ENCODE measurements around the gene SAFB. TPM values are rescaled to one million over a fixed set of nuclear protein-coding genes. Genes with fewer than 3 reads are reported as not detected.
A peak's percentile ranks its signal among the peaks of the same experiment; 100 is the strongest.

Gene SAFB
- total and polyA plus RNA-seq, 2 of the 13 experiments (the other 11 are each of a cell fraction or from before 2014, with no cell fraction given): 21.0 to 28.4 TPM

DNA sequence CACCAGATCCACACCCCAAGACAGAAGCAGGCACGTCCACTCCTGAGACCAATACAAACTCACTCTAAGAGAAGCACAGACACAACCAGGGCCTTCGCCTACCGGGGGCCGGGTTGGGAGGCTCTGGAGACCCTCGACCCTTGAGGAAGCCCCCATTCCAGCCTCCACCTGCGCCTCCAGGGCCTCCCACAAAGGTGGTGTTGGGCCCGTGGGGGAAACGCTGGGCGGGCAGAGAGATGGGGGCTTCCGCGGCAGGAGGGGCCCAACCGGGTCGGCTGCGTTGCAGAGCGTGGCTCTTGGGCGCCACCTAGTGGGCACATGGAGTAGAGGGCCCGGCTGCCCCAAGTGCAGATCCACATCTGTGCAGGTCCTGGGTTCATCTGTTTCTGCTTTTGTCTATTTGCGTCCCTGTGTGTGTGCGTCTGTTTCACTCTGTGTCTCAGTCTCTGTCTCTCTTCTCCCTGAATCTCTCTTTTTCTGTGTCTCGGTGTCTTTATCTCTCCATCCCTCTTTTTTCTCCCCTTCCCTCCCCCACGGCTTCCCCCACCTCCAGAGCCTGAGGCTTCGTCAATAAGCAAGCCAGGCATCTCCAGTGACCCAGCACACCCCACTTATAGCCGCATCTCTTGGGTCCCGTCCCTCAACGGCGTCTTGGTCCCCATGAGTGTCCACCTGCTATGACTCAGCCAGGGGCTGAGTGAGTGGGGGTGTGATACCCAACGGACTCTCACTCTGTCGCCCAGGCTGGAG, 44.6 kb upstream of the SAFB start (continued):
- TF ChIP-seq, protein P1, sequence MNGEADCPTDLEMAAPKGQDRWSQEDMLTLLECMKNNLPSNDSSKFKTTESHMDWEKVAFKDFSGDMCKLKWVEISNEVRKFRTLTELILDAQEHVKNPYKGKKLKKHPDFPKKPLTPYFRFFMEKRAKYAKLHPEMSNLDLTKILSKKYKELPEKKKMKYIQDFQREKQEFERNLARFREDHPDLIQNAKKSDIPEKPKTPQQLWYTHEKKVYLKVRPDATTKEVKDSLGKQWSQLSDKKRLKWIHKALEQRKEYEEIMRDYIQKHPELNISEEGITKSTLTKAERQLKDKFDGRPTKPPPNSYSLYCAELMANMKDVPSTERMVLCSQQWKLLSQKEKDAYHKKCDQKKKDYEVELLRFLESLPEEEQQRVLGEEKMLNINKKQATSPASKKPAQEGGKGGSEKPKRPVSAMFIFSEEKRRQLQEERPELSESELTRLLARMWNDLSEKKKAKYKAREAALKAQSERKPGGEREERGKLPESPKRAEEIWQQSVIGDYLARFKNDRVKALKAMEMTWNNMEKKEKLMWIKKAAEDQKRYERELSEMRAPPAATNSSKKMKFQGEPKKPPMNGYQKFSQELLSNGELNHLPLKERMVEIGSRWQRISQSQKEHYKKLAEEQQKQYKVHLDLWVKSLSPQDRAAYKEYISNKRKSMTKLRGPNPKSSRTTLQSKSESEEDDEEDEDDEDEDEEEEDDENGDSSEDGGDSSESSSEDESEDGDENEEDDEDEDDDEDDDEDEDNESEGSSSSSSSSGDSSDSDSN (CRISPR knock-in tag; IDR thresholded peaks at IDR 0.05): no peak
- TF ChIP-seq, protein P2, sequence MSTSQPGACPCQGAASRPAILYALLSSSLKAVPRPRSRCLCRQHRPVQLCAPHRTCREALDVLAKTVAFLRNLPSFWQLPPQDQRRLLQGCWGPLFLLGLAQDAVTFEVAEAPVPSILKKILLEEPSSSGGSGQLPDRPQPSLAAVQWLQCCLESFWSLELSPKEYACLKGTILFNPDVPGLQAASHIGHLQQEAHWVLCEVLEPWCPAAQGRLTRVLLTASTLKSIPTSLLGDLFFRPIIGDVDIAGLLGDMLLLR (CRISPR knock-in tag; IDR thresholded peaks at IDR 0.05): no peak
- no peak for TF ChIP-seq ZNF619 (CRISPR knock-in tag; IDR thresholded peaks at IDR 0.05)
- TF ChIP-seq ZNF569 (CRISPR knock-in tag; IDR thresholded peaks at IDR 0.05; ENCODE audit: borderline replicate concordance): no peak
- no peak for TF ChIP-seq JUND (CRISPR knock-in tag; IDR thresholded peaks at IDR 0.05)
- TF ChIP-seq, protein P3, sequence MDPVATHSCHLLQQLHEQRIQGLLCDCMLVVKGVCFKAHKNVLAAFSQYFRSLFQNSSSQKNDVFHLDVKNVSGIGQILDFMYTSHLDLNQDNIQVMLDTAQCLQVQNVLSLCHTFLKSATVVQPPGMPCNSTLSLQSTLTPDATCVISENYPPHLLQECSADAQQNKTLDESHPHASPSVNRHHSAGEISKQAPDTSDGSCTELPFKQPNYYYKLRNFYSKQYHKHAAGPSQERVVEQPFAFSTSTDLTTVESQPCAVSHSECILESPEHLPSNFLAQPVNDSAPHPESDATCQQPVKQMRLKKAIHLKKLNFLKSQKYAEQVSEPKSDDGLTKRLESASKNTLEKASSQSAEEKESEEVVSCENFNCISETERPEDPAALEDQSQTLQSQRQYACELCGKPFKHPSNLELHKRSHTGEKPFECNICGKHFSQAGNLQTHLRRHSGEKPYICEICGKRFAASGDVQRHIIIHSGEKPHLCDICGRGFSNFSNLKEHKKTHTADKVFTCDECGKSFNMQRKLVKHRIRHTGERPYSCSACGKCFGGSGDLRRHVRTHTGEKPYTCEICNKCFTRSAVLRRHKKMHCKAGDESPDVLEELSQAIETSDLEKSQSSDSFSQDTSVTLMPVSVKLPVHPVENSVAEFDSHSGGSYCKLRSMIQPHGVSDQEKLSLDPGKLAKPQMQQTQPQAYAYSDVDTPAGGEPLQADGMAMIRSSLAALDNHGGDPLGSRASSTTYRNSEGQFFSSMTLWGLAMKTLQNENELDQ (CRISPR knock-in tag; IDR thresholded peaks at IDR 0.05; ENCODE audit: borderline replicate concordance): no peak
- TF ChIP-seq, protein P4, sequence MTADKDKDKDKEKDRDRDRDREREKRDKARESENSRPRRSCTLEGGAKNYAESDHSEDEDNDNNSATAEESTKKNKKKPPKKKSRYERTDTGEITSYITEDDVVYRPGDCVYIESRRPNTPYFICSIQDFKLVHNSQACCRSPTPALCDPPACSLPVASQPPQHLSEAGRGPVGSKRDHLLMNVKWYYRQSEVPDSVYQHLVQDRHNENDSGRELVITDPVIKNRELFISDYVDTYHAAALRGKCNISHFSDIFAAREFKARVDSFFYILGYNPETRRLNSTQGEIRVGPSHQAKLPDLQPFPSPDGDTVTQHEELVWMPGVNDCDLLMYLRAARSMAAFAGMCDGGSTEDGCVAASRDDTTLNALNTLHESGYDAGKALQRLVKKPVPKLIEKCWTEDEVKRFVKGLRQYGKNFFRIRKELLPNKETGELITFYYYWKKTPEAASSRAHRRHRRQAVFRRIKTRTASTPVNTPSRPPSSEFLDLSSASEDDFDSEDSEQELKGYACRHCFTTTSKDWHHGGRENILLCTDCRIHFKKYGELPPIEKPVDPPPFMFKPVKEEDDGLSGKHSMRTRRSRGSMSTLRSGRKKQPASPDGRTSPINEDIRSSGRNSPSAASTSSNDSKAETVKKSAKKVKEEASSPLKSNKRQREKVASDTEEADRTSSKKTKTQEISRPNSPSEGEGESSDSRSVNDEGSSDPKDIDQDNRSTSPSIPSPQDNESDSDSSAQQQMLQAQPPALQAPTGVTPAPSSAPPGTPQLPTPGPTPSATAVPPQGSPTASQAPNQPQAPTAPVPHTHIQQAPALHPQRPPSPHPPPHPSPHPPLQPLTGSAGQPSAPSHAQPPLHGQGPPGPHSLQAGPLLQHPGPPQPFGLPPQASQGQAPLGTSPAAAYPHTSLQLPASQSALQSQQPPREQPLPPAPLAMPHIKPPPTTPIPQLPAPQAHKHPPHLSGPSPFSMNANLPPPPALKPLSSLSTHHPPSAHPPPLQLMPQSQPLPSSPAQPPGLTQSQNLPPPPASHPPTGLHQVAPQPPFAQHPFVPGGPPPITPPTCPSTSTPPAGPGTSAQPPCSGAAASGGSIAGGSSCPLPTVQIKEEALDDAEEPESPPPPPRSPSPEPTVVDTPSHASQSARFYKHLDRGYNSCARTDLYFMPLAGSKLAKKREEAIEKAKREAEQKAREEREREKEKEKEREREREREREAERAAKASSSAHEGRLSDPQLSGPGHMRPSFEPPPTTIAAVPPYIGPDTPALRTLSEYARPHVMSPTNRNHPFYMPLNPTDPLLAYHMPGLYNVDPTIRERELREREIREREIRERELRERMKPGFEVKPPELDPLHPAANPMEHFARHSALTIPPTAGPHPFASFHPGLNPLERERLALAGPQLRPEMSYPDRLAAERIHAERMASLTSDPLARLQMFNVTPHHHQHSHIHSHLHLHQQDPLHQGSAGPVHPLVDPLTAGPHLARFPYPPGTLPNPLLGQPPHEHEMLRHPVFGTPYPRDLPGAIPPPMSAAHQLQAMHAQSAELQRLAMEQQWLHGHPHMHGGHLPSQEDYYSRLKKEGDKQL (CRISPR knock-in tag; IDR thresholded peaks at IDR 0.05; ENCODE audit: low read depth): no peak
- TF ChIP-seq SNAPC2 (CRISPR knock-in tag; IDR thresholded peaks at IDR 0.05): 0 out of 2 replicates have a peak, but pooled peaks have one; percentile 28
- TF ChIP-seq, protein P5, sequence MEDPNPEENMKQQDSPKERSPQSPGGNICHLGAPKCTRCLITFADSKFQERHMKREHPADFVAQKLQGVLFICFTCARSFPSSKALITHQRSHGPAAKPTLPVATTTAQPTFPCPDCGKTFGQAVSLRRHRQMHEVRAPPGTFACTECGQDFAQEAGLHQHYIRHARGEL (CRISPR knock-in tag; IDR thresholded peaks at IDR 0.05): no peak
- TF ChIP-seq ZNF468 (CRISPR knock-in tag; IDR thresholded peaks at IDR 0.05): no peak
- no peak for TF ChIP-seq EED (CRISPR knock-in tag; IDR thresholded peaks at IDR 0.05)
- TF ChIP-seq CBFB (CRISPR knock-in tag; IDR thresholded peaks at IDR 0.05): no peak
- no peak for TF ChIP-seq EEA1 (CRISPR knock-in tag; IDR thresholded peaks at IDR 0.05; ENCODE audit: borderline replicate concordance)
- TF ChIP-seq, protein P6, sequence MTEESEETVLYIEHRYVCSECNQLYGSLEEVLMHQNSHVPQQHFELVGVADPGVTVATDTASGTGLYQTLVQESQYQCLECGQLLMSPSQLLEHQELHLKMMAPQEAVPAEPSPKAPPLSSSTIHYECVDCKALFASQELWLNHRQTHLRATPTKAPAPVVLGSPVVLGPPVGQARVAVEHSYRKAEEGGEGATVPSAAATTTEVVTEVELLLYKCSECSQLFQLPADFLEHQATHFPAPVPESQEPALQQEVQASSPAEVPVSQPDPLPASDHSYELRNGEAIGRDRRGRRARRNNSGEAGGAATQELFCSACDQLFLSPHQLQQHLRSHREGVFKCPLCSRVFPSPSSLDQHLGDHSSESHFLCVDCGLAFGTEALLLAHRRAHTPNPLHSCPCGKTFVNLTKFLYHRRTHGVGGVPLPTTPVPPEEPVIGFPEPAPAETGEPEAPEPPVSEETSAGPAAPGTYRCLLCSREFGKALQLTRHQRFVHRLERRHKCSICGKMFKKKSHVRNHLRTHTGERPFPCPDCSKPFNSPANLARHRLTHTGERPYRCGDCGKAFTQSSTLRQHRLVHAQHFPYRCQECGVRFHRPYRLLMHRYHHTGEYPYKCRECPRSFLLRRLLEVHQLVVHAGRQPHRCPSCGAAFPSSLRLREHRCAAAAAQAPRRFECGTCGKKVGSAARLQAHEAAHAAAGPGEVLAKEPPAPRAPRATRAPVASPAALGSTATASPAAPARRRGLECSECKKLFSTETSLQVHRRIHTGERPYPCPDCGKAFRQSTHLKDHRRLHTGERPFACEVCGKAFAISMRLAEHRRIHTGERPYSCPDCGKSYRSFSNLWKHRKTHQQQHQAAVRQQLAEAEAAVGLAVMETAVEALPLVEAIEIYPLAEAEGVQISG (CRISPR knock-in tag; IDR thresholded peaks at IDR 0.05): no peak
